GM18861 (cell line): ENCODE measurements around the gene TRPV4.
"Not testable (repeated sequence)": the region's sequence is repeated elsewhere in the genome, so short reads cannot be mapped to it uniquely, and the experiment has no call there.

ENCODE experiments used
- ATAC-seq: cut with Tn5 transposase; IDR thresholded peaks from one replicate; pipeline ENCODE4 v1.9.1; 2021; ENCODE audit not compliant: unreplicated experiment

The TRPV4 gene

GRCh38 chr12:109861689-109862314 is 28.6 kb upstream of the TRPV4 start:
- no peak for ATAC-seq

GRCh38 chr12:109860977-109861376 is 27.8 kb upstream of the TRPV4 start:
- no peak for ATAC-seq

GRCh38 chr12:109858764-109859163 is 25.6 kb upstream of the TRPV4 start:
- ATAC-seq, result no peak

GRCh38 chr12:109857715-109858114 is 24.5 kb upstream of the TRPV4 start:
- ATAC-seq, result no peak

- ATAC-seq, result no peak
Observed at GRCh38 chr12:109855377-109855776, 22.2 kb upstream of the TRPV4 start.

- ATAC-seq, result not testable (repeated sequence)
Observed at GRCh38 chr12:109850518-109850917, 17.3 kb upstream of the TRPV4 start.

- ATAC-seq, result no peak
Observed at GRCh38 chr12:109847142-109847735, 14.0 kb upstream of the TRPV4 start.

- no peak for ATAC-seq
Observed at GRCh38 chr12:109845824-109846205, 12.6 kb upstream of the TRPV4 start.

- ATAC-seq, result peak; percentile 77
Observed at GRCh38 chr12:109844983-109845823, 12.0 kb upstream of the TRPV4 start.

- no peak for ATAC-seq
Observed at GRCh38 chr12:109844091-109844490, 10.9 kb upstream of the TRPV4 start.

GRCh38 chr12:109842021-109842420 is 8.8 kb upstream of the TRPV4 start:
- ATAC-seq, result no peak

GRCh38 chr12:109841356-109841755 is 8.2 kb upstream of the TRPV4 start:
- no peak for ATAC-seq

- no peak for ATAC-seq
Observed at GRCh38 chr12:109840305-109841074, 7.3 kb upstream of the TRPV4 start.

GRCh38 chr12:109839444-109839843 is 6.2 kb upstream of the TRPV4 start:
- no peak for ATAC-seq

- no peak for ATAC-seq
Observed at GRCh38 chr12:109836916-109837315, 3.7 kb upstream of the TRPV4 start.

GRCh38 chr12:109835827-109836226 is 2.6 kb upstream of the TRPV4 start:
- ATAC-seq, result no peak

GRCh38 chr12:109832541-109833306 is 474 bp downstream of the TRPV4 start:
- ATAC-seq, result no peak

- ATAC-seq, result no peak
Observed at GRCh38 chr12:109831929-109832328, 1.3 kb downstream of the TRPV4 start.

GRCh38 chr12:109831365-109831764 is 1.8 kb downstream of the TRPV4 start:
- no peak for ATAC-seq

- no peak for ATAC-seq
Observed at GRCh38 chr12:109830718-109831117, 2.5 kb downstream of the TRPV4 start.

- ATAC-seq, result no peak
Observed at GRCh38 chr12:109830267-109830666, 2.9 kb downstream of the TRPV4 start.
